Measurements from ENCODE around the gene CHD9. TPM values are rescaled to one million over a fixed set of nuclear protein-coding genes. Genes with fewer than 3 reads are reported as not detected.
A peak's percentile ranks its signal among the peaks of the same experiment; 100 is the strongest.

The CHD9 gene
- total and polyA plus RNA-seq, 4 donors = 6.2 to 46.6 (median 32.5) TPM

GRCh38 chr16:53081032-53081424 lies 26.2 kb downstream of the CHD9 start:
- H3K4me3 ChIP-seq (ENCODE audit: low read depth in 1 of 3, low read length in 3 of 3) = no peak overlapping the region
- no peaks in the 10 kb centered on the region for H3K36me3 ChIP-seq (ENCODE audit: control insufficient read depth in 4 of 4, insufficient read depth in 3 of 4, low read depth in 1 of 4, low read length in 3 of 4)
- no peak for TF ChIP-seq GABPA (IDR thresholded peaks at IDR 0.05 in 1 of 2, conservative IDR thresholded peaks at IDR 0.05 in 1 of 2)
- no peak for TF ChIP-seq EGR1 (IDR thresholded peaks at IDR 0.05; ENCODE audit: low read depth in 2 of 2)
- TF ChIP-seq FOXA1 (IDR thresholded peaks at IDR 0.05) = no peak
- no peak for TF ChIP-seq YY1 (IDR thresholded peaks at IDR 0.05)
- TF ChIP-seq, protein P1, sequence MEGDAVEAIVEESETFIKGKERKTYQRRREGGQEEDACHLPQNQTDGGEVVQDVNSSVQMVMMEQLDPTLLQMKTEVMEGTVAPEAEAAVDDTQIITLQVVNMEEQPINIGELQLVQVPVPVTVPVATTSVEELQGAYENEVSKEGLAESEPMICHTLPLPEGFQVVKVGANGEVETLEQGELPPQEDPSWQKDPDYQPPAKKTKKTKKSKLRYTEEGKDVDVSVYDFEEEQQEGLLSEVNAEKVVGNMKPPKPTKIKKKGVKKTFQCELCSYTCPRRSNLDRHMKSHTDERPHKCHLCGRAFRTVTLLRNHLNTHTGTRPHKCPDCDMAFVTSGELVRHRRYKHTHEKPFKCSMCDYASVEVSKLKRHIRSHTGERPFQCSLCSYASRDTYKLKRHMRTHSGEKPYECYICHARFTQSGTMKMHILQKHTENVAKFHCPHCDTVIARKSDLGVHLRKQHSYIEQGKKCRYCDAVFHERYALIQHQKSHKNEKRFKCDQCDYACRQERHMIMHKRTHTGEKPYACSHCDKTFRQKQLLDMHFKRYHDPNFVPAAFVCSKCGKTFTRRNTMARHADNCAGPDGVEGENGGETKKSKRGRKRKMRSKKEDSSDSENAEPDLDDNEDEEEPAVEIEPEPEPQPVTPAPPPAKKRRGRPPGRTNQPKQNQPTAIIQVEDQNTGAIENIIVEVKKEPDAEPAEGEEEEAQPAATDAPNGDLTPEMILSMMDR (IDR thresholded peaks at IDR 0.05; ENCODE audit: low read depth, low read length, missing input control) = no peak
- TF ChIP-seq MAX (IDR thresholded peaks at IDR 0.05) = no peak
- no peak for TF ChIP-seq SP1 (IDR thresholded peaks at IDR 0.05)
- TF ChIP-seq NR2F2 (IDR thresholded peaks at IDR 0.05) = no peak
- TF ChIP-seq RXRA (IDR thresholded peaks at IDR 0.05) = no peak
- TF ChIP-seq ATF3 (IDR thresholded peaks at IDR 0.05) = no peak
- no peak for TF ChIP-seq RAD21 (IDR thresholded peaks at IDR 0.05)
- no peak for TF ChIP-seq HNF4A (conservative IDR thresholded peaks at IDR 0.05)
- no peak for TF ChIP-seq FOXA2 (IDR thresholded peaks at IDR 0.05)
- TF ChIP-seq JUND (IDR thresholded peaks at IDR 0.05) = no peak
- TF ChIP-seq HNF4G (IDR thresholded peaks at IDR 0.05) = no peak
- no peak for TF ChIP-seq TAF1 (conservative IDR thresholded peaks at IDR 0.05)
- TF ChIP-seq, protein P2, sequence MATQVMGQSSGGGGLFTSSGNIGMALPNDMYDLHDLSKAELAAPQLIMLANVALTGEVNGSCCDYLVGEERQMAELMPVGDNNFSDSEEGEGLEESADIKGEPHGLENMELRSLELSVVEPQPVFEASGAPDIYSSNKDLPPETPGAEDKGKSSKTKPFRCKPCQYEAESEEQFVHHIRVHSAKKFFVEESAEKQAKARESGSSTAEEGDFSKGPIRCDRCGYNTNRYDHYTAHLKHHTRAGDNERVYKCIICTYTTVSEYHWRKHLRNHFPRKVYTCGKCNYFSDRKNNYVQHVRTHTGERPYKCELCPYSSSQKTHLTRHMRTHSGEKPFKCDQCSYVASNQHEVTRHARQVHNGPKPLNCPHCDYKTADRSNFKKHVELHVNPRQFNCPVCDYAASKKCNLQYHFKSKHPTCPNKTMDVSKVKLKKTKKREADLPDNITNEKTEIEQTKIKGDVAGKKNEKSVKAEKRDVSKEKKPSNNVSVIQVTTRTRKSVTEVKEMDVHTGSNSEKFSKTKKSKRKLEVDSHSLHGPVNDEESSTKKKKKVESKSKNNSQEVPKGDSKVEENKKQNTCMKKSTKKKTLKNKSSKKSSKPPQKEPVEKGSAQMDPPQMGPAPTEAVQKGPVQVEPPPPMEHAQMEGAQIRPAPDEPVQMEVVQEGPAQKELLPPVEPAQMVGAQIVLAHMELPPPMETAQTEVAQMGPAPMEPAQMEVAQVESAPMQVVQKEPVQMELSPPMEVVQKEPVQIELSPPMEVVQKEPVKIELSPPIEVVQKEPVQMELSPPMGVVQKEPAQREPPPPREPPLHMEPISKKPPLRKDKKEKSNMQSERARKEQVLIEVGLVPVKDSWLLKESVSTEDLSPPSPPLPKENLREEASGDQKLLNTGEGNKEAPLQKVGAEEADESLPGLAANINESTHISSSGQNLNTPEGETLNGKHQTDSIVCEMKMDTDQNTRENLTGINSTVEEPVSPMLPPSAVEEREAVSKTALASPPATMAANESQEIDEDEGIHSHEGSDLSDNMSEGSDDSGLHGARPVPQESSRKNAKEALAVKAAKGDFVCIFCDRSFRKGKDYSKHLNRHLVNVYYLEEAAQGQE (IDR thresholded peaks at IDR 0.05) = no peak
- no peak for TF ChIP-seq ZBTB33 (IDR thresholded peaks at IDR 0.05)
- H3K27me3 ChIP-seq (ENCODE audit: control insufficient read depth in 4 of 4, insufficient read depth in 4 of 4, low read length in 3 of 4) = no peaks in the 10 kb centered on the region
- H3K4me1 ChIP-seq (ENCODE audit: control insufficient read depth in 4 of 4, insufficient read depth in 4 of 4, low read length in 3 of 4) = peaks cover 11 to 30% (median 22%) of the 10 kb centered on the region in 4 donors
- H3K27ac ChIP-seq (ENCODE audit: low read depth in 1 of 2, low read length in 2 of 2) = peak overlapping the region; percentile 7 to 10
- H3K9ac ChIP-seq (ENCODE audit: low read depth in 1 of 2, low read length in 2 of 2) = no peak overlapping the region
- no peaks in the 10 kb centered on the region for H3K9me3 ChIP-seq (ENCODE audit: control insufficient read depth in 4 of 4, low read length in 3 of 4)
- no peak for DNase-seq (ENCODE audit: low spot score)

Data from liver (tissue), 9 donors.